Right renal pelvis (tissue), 4 donors: ENCODE results near the gene ZNF35. TPM values are rescaled to one million over a fixed set of nuclear protein-coding genes. Genes with fewer than 3 reads are reported as not detected.
A peak's percentile ranks its signal among the peaks of the same experiment; 100 is the strongest.

Source experiments
- DNase-seq, 4 donors: peaks; one replicate each; pipeline ENCODE4 v3.0.0-alpha.2; 2013; ENCODE audit warnings: low read depth in 4 of 4, low spot score in 3 of 4, missing footprints in 1 of 4
- polyA plus RNA-seq, 4 donors: library from polyadenylated mRNA; unstranded; fragments of 120-200 nt; gene quantifications; one replicate each; pipeline ENCODE4 v1.2.1, GENCODE V29; 2013; ENCODE audit not compliant: insufficient read length in 4 of 4

ZNF35 gene
- polyA plus RNA-seq, 4 donors = 9.4 to 11.6 (median 10.5) TPM

GRCh38 chr3:44682182-44682896 is 33.8 kb downstream of the ZNF35 start:
- DNase-seq = no peak

- DNase-seq = peak; percentile 40 to 62 (median 52)
Observed at GRCh38 chr3:44685128-44685800, 36.7 kb downstream of the ZNF35 start.

- DNase-seq = no peak
Observed at GRCh38 chr3:44687898-44688297, 39.4 kb downstream of the ZNF35 start.

Other genes starting within 250 kb of the ZNF35 start
- 10 to 100 TPM; 20.7 to 23.2 (median 22.1) TPM for gene ZNF445, start 171.1 kb upstream of the ZNF35 start, polyA plus RNA-seq
- 10 to 100 TPM; 16.2 to 19.4 (median 17.4) TPM for gene ZKSCAN7, start 93.5 kb upstream of the ZNF35 start, polyA plus RNA-seq
- gene ZNF660, start 63.8 kb upstream of the ZNF35 start, polyA plus RNA-seq = 10 to 100 TPM in 2 of 4 donors, 1 to 10 TPM in 2; 8.2 to 13.7 (median 10.3) TPM
- 10 to 100 TPM; 30.5 to 36.5 (median 34.7) TPM for gene ZNF197, start 23.7 kb upstream of the ZNF35 start, polyA plus RNA-seq
- gene ZNF502, start 63.9 kb downstream of the ZNF35 start, polyA plus RNA-seq = 10 to 100 TPM; 11.2 to 13.6 (median 13.5) TPM
- gene ZNF501, start 80.9 kb downstream of the ZNF35 start, polyA plus RNA-seq = 10 to 100 TPM; 11.3 to 13.0 (median 11.9) TPM
- 10 to 100 TPM; 49.0 to 74.8 (median 64.7) TPM for gene KIAA1143, start 112.9 kb downstream of the ZNF35 start, polyA plus RNA-seq
- gene KIF15, start 113.1 kb downstream of the ZNF35 start, polyA plus RNA-seq = 10 to 100 TPM; 22.0 to 23.9 (median 22.2) TPM
- 10 to 100 TPM; 26.7 to 31.5 (median 28.7) TPM for gene TMEM42, start 213.2 kb downstream of the ZNF35 start, polyA plus RNA-seq
- gene TGM4, start 225.9 kb downstream of the ZNF35 start, polyA plus RNA-seq = under 1 TPM in 3 of 4 donors, not detected in 1; 0.06 to 0.11 (median 0.06) TPM